ENCODE results near the gene THADA.

Gene THADA

GRCh38 chr2:43393918-43394317, 201.9 kb downstream of the THADA start:
- H4K20me1 ChIP-seq (ENCODE audit: control insufficient read depth, insufficient read depth, low read depth, low read length): no peaks in the 10 kb centered on the region
- no peaks in the 10 kb centered on the region for H3K9me2 ChIP-seq (replicated peaks; ENCODE audit: control insufficient read depth, low read length)
- no peak overlapping the region for H3K27ac ChIP-seq (ENCODE audit: low read depth, low read length)
- no peaks in the 10 kb centered on the region for H3K4me1 ChIP-seq (ENCODE audit: control insufficient read depth, low read length)
- no peak overlapping the region for H3K4me3 ChIP-seq (ENCODE audit: low read length)
- no peak for TF ChIP-seq EZH2phosphoT487 (IDR thresholded peaks at IDR 0.05; ENCODE audit: borderline replicate concordance, low read length)
- no peaks in the 10 kb centered on the region for H3K9me3 ChIP-seq (ENCODE audit: control insufficient read depth, insufficient read depth, low read length)
- no peaks in the 10 kb centered on the region for H3K27me3 ChIP-seq (ENCODE audit: control insufficient read depth, low read length)
- H3K79me2 ChIP-seq (ENCODE audit: control insufficient read depth, low read length): no peaks in the 10 kb centered on the region
- peaks cover 32% of the 10 kb centered on the region for H3K36me3 ChIP-seq (ENCODE audit: control insufficient read depth, low read length)
- no peak overlapping the region for H3K4me2 ChIP-seq (ENCODE audit: low read length)
- H3F3A ChIP-seq (ENCODE audit: control insufficient read depth, insufficient read depth): no peaks in the 10 kb centered on the region

GRCh38 chr2:43391878-43392215, 204.0 kb downstream of the THADA start:
- H4K20me1 ChIP-seq (ENCODE audit: control insufficient read depth, insufficient read depth, low read depth, low read length): no peaks in the 10 kb centered on the region
- no peaks in the 10 kb centered on the region for H3F3A ChIP-seq (ENCODE audit: control insufficient read depth, insufficient read depth)
- no peak overlapping the region for H3K4me3 ChIP-seq (ENCODE audit: low read length)
- H3K9me3 ChIP-seq (ENCODE audit: control insufficient read depth, insufficient read depth, low read length): no peaks in the 10 kb centered on the region
- H3K79me2 ChIP-seq (ENCODE audit: control insufficient read depth, low read length): no peaks in the 10 kb centered on the region
- no peak overlapping the region for H3K27ac ChIP-seq (ENCODE audit: low read depth, low read length)
- H3K9me2 ChIP-seq (replicated peaks; ENCODE audit: control insufficient read depth, low read length): no peaks in the 10 kb centered on the region
- TF ChIP-seq CTCF (IDR thresholded peaks at IDR 0.05; ENCODE audit: low read depth, low read length, poor library complexity, severe bottlenecking) (no peak), EZH2phosphoT487 (IDR thresholded peaks at IDR 0.05; ENCODE audit: borderline replicate concordance, low read length) (no peak)
- H3K4me2 ChIP-seq (ENCODE audit: low read length): no peak overlapping the region
- no peaks in the 10 kb centered on the region for H3K4me1 ChIP-seq (ENCODE audit: control insufficient read depth, low read length)
- peaks cover 17% of the 10 kb centered on the region for H3K36me3 ChIP-seq (ENCODE audit: control insufficient read depth, low read length)
- H3K27me3 ChIP-seq (ENCODE audit: control insufficient read depth, low read length): no peaks in the 10 kb centered on the region

GRCh38 chr2:43391201-43391877, 204.5 kb downstream of the THADA start:
- Histone ChIP-seq H4K20me1 (ENCODE audit: control insufficient read depth, insufficient read depth, low read depth, low read length) (no peaks in the 10 kb centered on the region), H3F3A (ENCODE audit: control insufficient read depth, insufficient read depth) (no peaks in the 10 kb centered on the region), H3K79me2 (ENCODE audit: control insufficient read depth, low read length) (no peaks in the 10 kb centered on the region), H3K27ac (ENCODE audit: low read depth, low read length) (no peak overlapping the region), H3K36me3 (ENCODE audit: control insufficient read depth, low read length) (peaks cover 15% of the 10 kb centered on the region), H3K27me3 (ENCODE audit: control insufficient read depth, low read length) (no peaks in the 10 kb centered on the region), H3K4me3 (ENCODE audit: low read length) (no peak overlapping the region), H3K4me1 (ENCODE audit: control insufficient read depth, low read length) (no peaks in the 10 kb centered on the region), H3K9me3 (ENCODE audit: control insufficient read depth, insufficient read depth, low read length) (no peaks in the 10 kb centered on the region), H3K9me2 (replicated peaks; ENCODE audit: control insufficient read depth, low read length) (no peaks in the 10 kb centered on the region), H3K4me2 (ENCODE audit: low read length) (no peak overlapping the region)
- TF ChIP-seq EZH2phosphoT487 (IDR thresholded peaks at IDR 0.05; ENCODE audit: borderline replicate concordance, low read length) (no peak), CTCF (IDR thresholded peaks at IDR 0.05; ENCODE audit: low read depth, low read length, poor library complexity, severe bottlenecking) (no peak)

GRCh38 chr2:43389581-43390466, 206.0 kb downstream of the THADA start:
- no peak overlapping the region for H3K27ac ChIP-seq (ENCODE audit: low read depth, low read length)
- no peak overlapping the region for H3K4me2 ChIP-seq (ENCODE audit: low read length)

More at GRCh38 chr2:43389581-43390466, 206.0 kb downstream of the THADA start:
- Histone ChIP-seq H4K20me1 (ENCODE audit: control insufficient read depth, insufficient read depth, low read depth, low read length) (no peaks in the 10 kb centered on the region), H3K4me1 (ENCODE audit: control insufficient read depth, low read length) (no peaks in the 10 kb centered on the region), H3K27me3 (ENCODE audit: control insufficient read depth, low read length) (no peaks in the 10 kb centered on the region), H3K79me2 (ENCODE audit: control insufficient read depth, low read length) (no peaks in the 10 kb centered on the region), H3K36me3 (ENCODE audit: control insufficient read depth, low read length) (0 out of 2 replicates have a peak, but pooled peaks cover 3% of the 10 kb centered on the region), H3F3A (ENCODE audit: control insufficient read depth, insufficient read depth) (no peaks in the 10 kb centered on the region), H3K9me2 (replicated peaks; ENCODE audit: control insufficient read depth, low read length) (no peaks in the 10 kb centered on the region), H3K9me3 (ENCODE audit: control insufficient read depth, insufficient read depth, low read length) (no peaks in the 10 kb centered on the region), H3K4me3 (ENCODE audit: low read length) (no peak overlapping the region)
- no peak for TF ChIP-seq CTCF (IDR thresholded peaks at IDR 0.05; ENCODE audit: low read depth, low read length, poor library complexity, severe bottlenecking)
- TF ChIP-seq EZH2phosphoT487 (IDR thresholded peaks at IDR 0.05; ENCODE audit: borderline replicate concordance, low read length): no peak

Measured in DOHH2 (cell line).